Glutamatergic neuron (in vitro differentiated cells): ENCODE data around the gene BICRAL. TPM values are rescaled to one million over a fixed set of nuclear protein-coding genes. Genes with fewer than 3 reads are reported as not detected.
"Not testable (repeated sequence)": the region's sequence is repeated elsewhere in the genome, so short reads cannot be mapped to it uniquely, and the experiment has no call there.

Experiments used
- DNase-seq: peaks from one replicate; pipeline ENCODE4 v3.0.0; 2022
- H3K27ac Mint-ChIP-seq: one replicate; pipeline ENCODE4 v1.8.0; 2020; ENCODE audit warnings: mild to moderate bottlenecking, mixed read lengths, inconsistent platforms; ENCODE audit not compliant: unreplicated experiment
- H3K27me3 Mint-ChIP-seq: one replicate; pipeline ENCODE4 v1.8.0; 2020; ENCODE audit warnings: mild to moderate bottlenecking, moderate library complexity, mixed read lengths, inconsistent platforms; ENCODE audit not compliant: unreplicated experiment
- H3K36me3 Mint-ChIP-seq: one replicate; pipeline ENCODE4 v1.8.0; 2020; ENCODE audit warnings: mild to moderate bottlenecking, mixed read lengths, inconsistent platforms; ENCODE audit not compliant: unreplicated experiment
- H3K4me1 Mint-ChIP-seq: one replicate; pipeline ENCODE4 v1.8.0; 2020; ENCODE audit warnings: mild to moderate bottlenecking, low read depth, mixed read lengths, inconsistent platforms; ENCODE audit not compliant: unreplicated experiment
- H3K4me3 Mint-ChIP-seq: one replicate; pipeline ENCODE4 v1.8.0; 2020; ENCODE audit warnings: mild to moderate bottlenecking, mixed read lengths, inconsistent platforms; ENCODE audit not compliant: unreplicated experiment
- H3K9me3 Mint-ChIP-seq: one replicate; pipeline ENCODE4 v1.8.0; 2020; ENCODE audit warnings: mild to moderate bottlenecking, moderate library complexity, mixed read lengths, inconsistent platforms; ENCODE audit not compliant: unreplicated experiment
- CTCF ChIP-seq: fragments of 200-600 bp; sonication (generic); IDR thresholded peaks from one replicate; pipeline ENCODE4 v1.5.0; 2021; ENCODE audit not compliant: partially characterized antibody, unreplicated experiment
- total RNA-seq: library from RNA; stranded (reverse); fragmentation: NEBNext Ultra II Directional; extraction: Animal tissue kit (Norgen Biotek cat#: 25700); gene quantifications from one replicate; pipeline ENCODE4 v1.2.1, GENCODE V29; 2021; ENCODE audit not compliant: unreplicated experiment

BICRAL gene
- total RNA-seq, 1 donor from 2014 or later: 11.0 TPM

DNA sequence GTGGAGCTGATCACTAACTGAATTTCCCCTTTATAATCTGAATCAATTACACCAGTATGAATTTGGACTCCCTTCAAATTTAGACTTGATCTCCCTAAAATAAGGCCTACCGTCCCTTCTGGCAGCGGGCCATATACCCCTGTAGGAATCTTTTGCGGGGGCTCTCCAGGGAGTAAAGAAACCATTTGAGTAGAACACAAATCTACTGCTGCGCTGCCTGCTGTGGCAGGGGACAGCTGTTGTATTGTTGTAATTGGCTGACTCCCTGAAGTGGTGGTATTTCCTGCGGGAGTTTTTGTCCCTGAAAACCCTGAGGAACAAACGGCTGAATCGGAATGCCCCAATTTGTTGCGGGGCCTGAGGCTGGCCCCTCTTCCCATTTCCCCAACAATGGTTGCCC lies 118.0 kb downstream of the BICRAL start:
- no peak for DNase-seq
- Mint-ChIP-seq H3K9me3 (peaks cover 3% of the 10 kb centered on the region), H3K4me3 (peak overlapping the region; percentile 11), H3K27ac (no peak overlapping the region), H3K27me3 (no peaks in the 10 kb centered on the region), H3K36me3 (no peaks in the 10 kb centered on the region), H3K4me1 (peaks cover 13% of the 10 kb centered on the region)
- TF ChIP-seq CTCF: no peak

DNA sequence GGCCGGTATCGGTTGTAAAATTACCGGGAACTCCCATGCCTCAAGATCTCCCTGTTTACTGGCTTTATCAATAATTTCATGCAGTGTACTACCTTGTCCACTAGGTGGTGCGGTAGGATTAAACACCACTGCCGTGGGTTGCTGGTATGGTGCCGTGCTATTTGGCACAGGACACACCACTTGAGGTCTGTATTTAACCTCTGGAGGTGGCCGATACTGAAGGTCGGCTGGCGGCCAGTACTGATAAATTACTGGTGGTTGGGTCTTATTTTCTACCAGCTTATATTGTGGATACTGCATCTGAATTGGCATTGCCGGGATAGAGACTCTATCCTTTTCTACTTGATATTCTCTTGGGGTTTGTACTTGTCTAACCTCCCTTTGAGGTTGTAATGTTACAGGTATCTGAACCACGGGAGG lies 119.7 kb downstream of the BICRAL start:
- peak; percentile 56 for DNase-seq
- no peaks in the 10 kb centered on the region for H3K36me3 Mint-ChIP-seq
- peaks cover 2% of the 10 kb centered on the region for H3K9me3 Mint-ChIP-seq
- peaks cover 3% of the 10 kb centered on the region for H3K27me3 Mint-ChIP-seq
- H3K4me1 Mint-ChIP-seq: peaks cover 13% of the 10 kb centered on the region
- H3K27ac Mint-ChIP-seq: peak overlapping the region; percentile 2
- peak; percentile 87 for TF ChIP-seq CTCF
- H3K4me3 Mint-ChIP-seq: peak overlapping the region; percentile 43

DNA sequence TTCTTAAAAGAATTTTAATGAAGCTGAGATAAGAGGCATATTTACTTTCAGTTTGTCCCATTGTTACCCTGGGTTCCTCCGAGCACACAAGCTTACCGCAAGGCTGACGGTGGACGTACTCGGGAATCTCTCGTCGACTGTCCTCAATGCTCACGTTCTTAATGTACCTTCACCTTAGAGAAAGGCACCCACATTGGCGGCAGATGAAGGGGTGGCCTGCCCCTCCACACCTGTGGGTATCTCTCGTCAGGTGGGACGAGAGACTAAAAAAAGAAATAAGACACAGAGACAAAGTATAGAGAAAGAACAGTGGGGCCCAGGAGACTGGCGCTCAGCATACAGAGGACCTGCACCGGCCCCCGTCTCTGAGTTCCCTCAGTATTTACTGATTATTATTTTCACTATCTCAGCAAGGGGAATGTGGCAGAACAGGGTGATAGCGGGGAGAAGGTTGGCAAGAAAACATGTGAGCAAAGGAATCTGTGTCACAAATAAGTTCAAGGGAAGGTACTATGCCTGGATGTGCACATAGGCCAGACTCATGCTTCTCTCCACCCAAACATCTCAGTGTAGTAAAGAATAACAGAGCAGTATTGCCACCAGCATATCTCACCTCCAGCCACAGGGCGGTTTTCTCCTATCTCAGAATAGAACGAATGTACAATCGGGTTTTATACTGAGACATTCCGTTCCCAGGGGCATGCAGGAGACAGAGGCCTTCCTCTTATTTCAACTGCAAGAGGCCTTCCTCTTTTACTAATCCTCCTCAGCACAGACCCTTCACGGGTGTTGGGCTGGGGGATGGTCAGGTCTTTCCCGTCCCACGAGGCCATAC lies 120.8 kb downstream of the BICRAL start:
- DNase-seq, H3K9me3 Mint-ChIP-seq, H3K27ac Mint-ChIP-seq, H3K36me3 Mint-ChIP-seq, H3K4me3 Mint-ChIP-seq, H3K27me3 Mint-ChIP-seq: not testable (repeated sequence)
- H3K4me1 Mint-ChIP-seq: peaks cover 13% of the 10 kb centered on the region

- no peak overlapping the region for H3K4me3 Mint-ChIP-seq
- H3K27me3 Mint-ChIP-seq: peaks cover 3% of the 10 kb centered on the region
- no peaks in the 10 kb centered on the region for H3K36me3 Mint-ChIP-seq
- H3K4me1 Mint-ChIP-seq: peaks cover 10% of the 10 kb centered on the region
- no peaks in the 10 kb centered on the region for H3K9me3 Mint-ChIP-seq
- no peak overlapping the region for H3K27ac Mint-ChIP-seq
- DNase-seq: no peak
- TF ChIP-seq CTCF: no peak
These were observed 122.6 kb downstream of the BICRAL start for GRCh38 chr6:42904467-42904866.

- no peak for TF ChIP-seq CTCF
- no peaks in the 10 kb centered on the region for H3K36me3 Mint-ChIP-seq
- H3K27ac Mint-ChIP-seq: no peak overlapping the region
These were observed 125.5 kb downstream of the BICRAL start for GRCh38 chr6:42907336-42907735.

More at GRCh38 chr6:42907336-42907735, 125.5 kb downstream of the BICRAL start:
- Mint-ChIP-seq H3K4me3 (no peak overlapping the region), H3K27me3 (peaks cover 6% of the 10 kb centered on the region), H3K4me1 (peaks cover 2% of the 10 kb centered on the region), H3K9me3 (no peaks in the 10 kb centered on the region)
- DNase-seq: no peak
